ENCODE data around the gene POLE.

POLE gene

GRCh38 chr12:132610866-132611602 is 76.1 kb downstream of the POLE start:
- no peak overlapping the region for H3K27ac Mint-ChIP-seq
- H3K36me3 Mint-ChIP-seq, result no peaks in the 10 kb centered on the region
- H3K4me1 Mint-ChIP-seq (ENCODE audit: low read depth), result peaks cover 12% of the 10 kb centered on the region
- H3K9me3 Mint-ChIP-seq (ENCODE audit: low read depth), result no peaks in the 10 kb centered on the region
- peaks cover 37% of the 10 kb centered on the region for H3K27me3 Mint-ChIP-seq
- H3K4me3 Mint-ChIP-seq, result no peak overlapping the region

- peak within 1 kb of the TSS; percentile 56 for H3K4me3 Mint-ChIP-seq
- H3K4me1 Mint-ChIP-seq (ENCODE audit: low read depth), result peaks cover 12% of the 10 kb centered on the region
- peaks cover 33% of the 10 kb centered on the region for H3K27me3 Mint-ChIP-seq
- H3K36me3 Mint-ChIP-seq, result no peaks in the 10 kb centered on the region
- H3K9me3 Mint-ChIP-seq (ENCODE audit: low read depth), result no peaks in the 10 kb centered on the region
- H3K27ac Mint-ChIP-seq, result no peak within 1 kb of the TSS
These were observed 76.9 kb downstream of the POLE start, which contains the start of gene LRCOL1 for GRCh38 chr12:132610051-132610759. Gene LRCOL1 (minus strand): TSS chr12:132610582. CDS start chr12:132606251, 4,331 bp downstream.

GRCh38 chr12:132608231-132609171 is 78.6 kb downstream of the POLE start:
- peak overlapping the region; percentile 20 for H3K4me3 Mint-ChIP-seq
- H3K9me3 Mint-ChIP-seq (ENCODE audit: low read depth), result no peaks in the 10 kb centered on the region
- H3K36me3 Mint-ChIP-seq, result no peaks in the 10 kb centered on the region
- H3K4me1 Mint-ChIP-seq (ENCODE audit: low read depth), result peaks cover 7% of the 10 kb centered on the region
- H3K27me3 Mint-ChIP-seq, result peaks cover 33% of the 10 kb centered on the region
- no peak overlapping the region for H3K27ac Mint-ChIP-seq

GRCh38 chr12:132606927-132607326 is 80.2 kb downstream of the POLE start:
- H3K4me1 Mint-ChIP-seq (ENCODE audit: low read depth), result peaks cover 7% of the 10 kb centered on the region
- no peak overlapping the region for H3K27ac Mint-ChIP-seq
- H3K27me3 Mint-ChIP-seq, result peaks cover 37% of the 10 kb centered on the region
- H3K36me3 Mint-ChIP-seq, result no peaks in the 10 kb centered on the region
- no peaks in the 10 kb centered on the region for H3K9me3 Mint-ChIP-seq (ENCODE audit: low read depth)
- H3K4me3 Mint-ChIP-seq, result no peak overlapping the region

GRCh38 chr12:132606466-132606865 is 80.7 kb downstream of the POLE start:
- Mint-ChIP-seq H3K36me3 (no peaks in the 10 kb centered on the region), H3K27ac (no peak overlapping the region), H3K9me3 (ENCODE audit: low read depth) (no peaks in the 10 kb centered on the region), H3K4me1 (ENCODE audit: low read depth) (peaks cover 7% of the 10 kb centered on the region), H3K4me3 (no peak overlapping the region), H3K27me3 (peaks cover 32% of the 10 kb centered on the region)

- H3K27me3 Mint-ChIP-seq, result peaks cover 28% of the 10 kb centered on the region
- no peaks in the 10 kb centered on the region for H3K9me3 Mint-ChIP-seq (ENCODE audit: low read depth)
- H3K27ac Mint-ChIP-seq, result no peak overlapping the region
- no peak overlapping the region for H3K4me3 Mint-ChIP-seq
- peaks cover 10% of the 10 kb centered on the region for H3K4me1 Mint-ChIP-seq (ENCODE audit: low read depth)
- no peaks in the 10 kb centered on the region for H3K36me3 Mint-ChIP-seq
These were observed 81.2 kb downstream of the POLE start for GRCh38 chr12:132605892-132606291.

- Mint-ChIP-seq H3K27me3 (peaks cover 27% of the 10 kb centered on the region), H3K27ac (no peak overlapping the region)
These were observed 82.3 kb downstream of the POLE start for GRCh38 chr12:132604668-132605441.

GRCh38 chr12:132604151-132604618 is 83.0 kb downstream of the POLE start:
- peaks cover 9% of the 10 kb centered on the region for H3K4me1 Mint-ChIP-seq (ENCODE audit: low read depth)
- H3K27ac Mint-ChIP-seq, result no peak overlapping the region
- no peaks in the 10 kb centered on the region for H3K36me3 Mint-ChIP-seq
- H3K4me3 Mint-ChIP-seq, result no peak overlapping the region
- peaks cover 27% of the 10 kb centered on the region for H3K27me3 Mint-ChIP-seq
- no peaks in the 10 kb centered on the region for H3K9me3 Mint-ChIP-seq (ENCODE audit: low read depth)

More at GRCh38 chr12:132604668-132605441, 82.3 kb downstream of the POLE start:
- H3K9me3 Mint-ChIP-seq (ENCODE audit: low read depth), result no peaks in the 10 kb centered on the region
- no peaks in the 10 kb centered on the region for H3K36me3 Mint-ChIP-seq
- H3K4me3 Mint-ChIP-seq, result no peak overlapping the region
- peaks cover 10% of the 10 kb centered on the region for H3K4me1 Mint-ChIP-seq (ENCODE audit: low read depth)

- no peak overlapping the region for H3K4me3 Mint-ChIP-seq
- peaks cover 27% of the 10 kb centered on the region for H3K27me3 Mint-ChIP-seq
- H3K9me3 Mint-ChIP-seq (ENCODE audit: low read depth), result no peaks in the 10 kb centered on the region
- H3K27ac Mint-ChIP-seq, result no peak overlapping the region
- no peaks in the 10 kb centered on the region for H3K36me3 Mint-ChIP-seq
- peaks cover 13% of the 10 kb centered on the region for H3K4me1 Mint-ChIP-seq (ENCODE audit: low read depth)
These were observed 83.6 kb downstream of the POLE start for GRCh38 chr12:132603240-132604150.

- Mint-ChIP-seq H3K4me1 (ENCODE audit: low read depth) (peaks cover 14% of the 10 kb centered on the region), H3K27ac (no peak overlapping the region), H3K36me3 (no peaks in the 10 kb centered on the region), H3K9me3 (ENCODE audit: low read depth) (no peaks in the 10 kb centered on the region), H3K27me3 (peaks cover 22% of the 10 kb centered on the region), H3K4me3 (no peak overlapping the region)
These were observed 84.4 kb downstream of the POLE start for GRCh38 chr12:132602572-132603239.

GRCh38 chr12:132601171-132601883 is 85.8 kb downstream of the POLE start:
- peaks cover 20% of the 10 kb centered on the region for H3K4me1 Mint-ChIP-seq (ENCODE audit: low read depth)
- H3K4me3 Mint-ChIP-seq, result peak overlapping the region; percentile 74
- peaks cover 25% of the 10 kb centered on the region for H3K27me3 Mint-ChIP-seq
- no peak overlapping the region for H3K27ac Mint-ChIP-seq
- H3K36me3 Mint-ChIP-seq, result no peaks in the 10 kb centered on the region
- H3K9me3 Mint-ChIP-seq (ENCODE audit: low read depth), result no peaks in the 10 kb centered on the region

Data from activated naive CD8-positive, alpha-beta T cell (primary cell).